ENCODE measurements around the gene NPTXR. TPM values are rescaled to one million over a fixed set of nuclear protein-coding genes. Genes with fewer than 3 reads are reported as not detected.
A peak's percentile ranks its signal among the peaks of the same experiment; 100 is the strongest.

NPTXR gene
- total RNA-seq, 1 experiment from 2014 or later: 10.4 TPM

GRCh38 chr22:38784035-38784434 lies 59.8 kb downstream of the NPTXR start (continued):
- TF ChIP-seq ARID4B (CRISPR knock-in tag; IDR thresholded peaks at IDR 0.05; ENCODE audit: borderline replicate concordance) (no peak), HMGXB4 (CRISPR knock-in tag; IDR thresholded peaks at IDR 0.05) (no peak), ATF6 (CRISPR knock-in tag; IDR thresholded peaks at IDR 0.05) (no peak), NFYB (CRISPR knock-in tag; conservative IDR thresholded peaks at IDR 0.05; ENCODE audit: low read depth) (no peak)

GRCh38 chr22:38783095-38783615 lies 60.7 kb downstream of the NPTXR start:
- no peaks in the 10 kb centered on the region for H3K9me3 Mint-ChIP-seq
- no peak overlapping the region for H3K4me3 Mint-ChIP-seq
- ChIA-PET CTCF (interaction anchor here (2.0 to 6.9 kb wide), 2 partner anchors 14 to 17 kb away, joined by 7 to 60 read pairs; no protein-coding TSS in a partner anchor), POLR2A (no interaction called here)
- no peak for TF ChIP-seq HMGA2 (CRISPR knock-in tag; IDR thresholded peaks at IDR 0.05)
- TF ChIP-seq ZNF396 (CRISPR knock-in tag; IDR thresholded peaks at IDR 0.05; ENCODE audit: borderline replicate concordance): no peak
- no peak for TF ChIP-seq ZNF219 (CRISPR knock-in tag; IDR thresholded peaks at IDR 0.05; ENCODE audit: borderline replicate concordance)
- H3K27me3 Mint-ChIP-seq (ENCODE audit: low read depth): no peaks in the 10 kb centered on the region
- H3K4me1 Mint-ChIP-seq: peaks cover 5% of the 10 kb centered on the region
- H3K36me3 Mint-ChIP-seq: no peaks in the 10 kb centered on the region
- no peak for ATAC-seq
- DNase-seq (ENCODE audit: low spot score): no peak
- H3K27ac Mint-ChIP-seq: no peak overlapping the region

- Mint-ChIP-seq H3K27me3 (ENCODE audit: low read depth) (no peaks in the 10 kb centered on the region), H3K36me3 (no peaks in the 10 kb centered on the region), H3K27ac (no peak overlapping the region), H3K4me3 (no peak overlapping the region), H3K9me3 (no peaks in the 10 kb centered on the region), H3K4me1 (peaks cover 5% of the 10 kb centered on the region)
- ATAC-seq: peak; percentile 84
- TF ChIP-seq EMX1 (CRISPR knock-in tag; IDR thresholded peaks at IDR 0.05) (no peak), RORB (CRISPR knock-in tag; IDR thresholded peaks at IDR 0.05) (no peak), OVOL2 (CRISPR knock-in tag; IDR thresholded peaks at IDR 0.05; ENCODE audit: borderline replicate concordance) (no peak)
- DNase-seq (ENCODE audit: low spot score): no peak
- POLR2A ChIA-PET: no interaction called here
- CTCF ChIA-PET: interaction anchor here (2.0 to 6.9 kb wide), 2 partner anchors 14 to 16 kb away, joined by 7 to 60 read pairs; no protein-coding TSS in a partner anchor
Observed at GRCh38 chr22:38782402-38783094, 61.3 kb downstream of the NPTXR start.

GRCh38 chr22:38781033-38781432 lies 62.8 kb downstream of the NPTXR start:
- Mint-ChIP-seq H3K4me3 (no peak overlapping the region), H3K4me1 (peaks cover 10% of the 10 kb centered on the region), H3K36me3 (no peaks in the 10 kb centered on the region), H3K27ac (no peak overlapping the region), H3K9me3 (no peaks in the 10 kb centered on the region), H3K27me3 (ENCODE audit: low read depth) (no peaks in the 10 kb centered on the region)
- DNase-seq (ENCODE audit: low spot score) (no peak), ATAC-seq (no peak)
- POLR2A ChIA-PET: no interaction called here
- TF ChIP-seq ZNF396 (CRISPR knock-in tag; IDR thresholded peaks at IDR 0.05; ENCODE audit: borderline replicate concordance) (no peak), MLX (CRISPR knock-in tag; IDR thresholded peaks at IDR 0.05) (no peak), ZMAT4 (CRISPR knock-in tag; IDR thresholded peaks at IDR 0.05) (no peak), FOXP1 (CRISPR knock-in tag; IDR thresholded peaks at IDR 0.05; ENCODE audit: borderline replicate concordance) (no peak), RORB (CRISPR knock-in tag; IDR thresholded peaks at IDR 0.05) (no peak), FOXP4 (CRISPR knock-in tag; IDR thresholded peaks at IDR 0.05) (no peak), PREB (CRISPR knock-in tag; IDR thresholded peaks at IDR 0.05; ENCODE audit: borderline replicate concordance) (no peak), NFYB (CRISPR knock-in tag; conservative IDR thresholded peaks at IDR 0.05; ENCODE audit: low read depth) (no peak)
- CTCF ChIA-PET: interaction anchor here (6.9 kb wide), 1 partner anchor 12 kb away, joined by 60 read pairs; no protein-coding TSS in a partner anchor

All from WTC11 (cell line).